ENCODE results near the gene TRIM38.
A peak's percentile ranks its signal among the peaks of the same experiment; 100 is the strongest.

The TRIM38 gene

GRCh38 chr6:26028746-26029569 lies 66.4 kb downstream of the TRIM38 start:
- ChIA-PET CTCF (interaction anchor here (0.6 to 7.2 kb wide), 5 partner anchors 30 to 1430 kb away, joined by 3 to 64 read pairs (median 3); no protein-coding TSS in a partner anchor), POLR2A (interaction anchor here (0.9 to 6.0 kb wide), 7 partner anchors 9 to 128 kb away, joined by 3 to 336 read pairs (median 6); a partner anchor contains a TSS)
- H3K36me3 ChIP-seq (ENCODE audit: control insufficient read depth in 2 of 2, insufficient read depth in 1 of 2, low read length in 2 of 2), result no peaks in the 10 kb centered on the region
- peaks cover 18% of the 10 kb centered on the region for H3K4me1 ChIP-seq (ENCODE audit: control insufficient read depth, insufficient read depth, low read length)
- no peak overlapping the region; the same call in 1 of the 2 replicates for H3K27ac ChIP-seq (ENCODE audit: extremely low read depth, low read depth, low read length)
- H3K4me3 ChIP-seq (ENCODE audit: low read depth, low read length), result no peak overlapping the region
- no peaks in the 10 kb centered on the region for H3K9me3 ChIP-seq (ENCODE audit: control insufficient read depth, insufficient read depth, low read depth, low read length)
- no peak for TF ChIP-seq ZBTB6 (tag by site-specific recombination; IDR thresholded peaks at IDR 0.05)
- TF ChIP-seq ZNF266 (tag by site-specific recombination; IDR thresholded peaks at IDR 0.05; ENCODE audit: low read depth), result no peak
- TF ChIP-seq ZNF433 (tag by site-specific recombination; IDR thresholded peaks at IDR 0.05; ENCODE audit: low read depth), result no peak
- TF ChIP-seq KLF7 (tag by site-specific recombination; IDR thresholded peaks at IDR 0.05; ENCODE audit: borderline replicate concordance), result peak; percentile 63; the same call in 1 of the 2 replicates
- no peak for TF ChIP-seq ZNF169 (tag by site-specific recombination; IDR thresholded peaks at IDR 0.05)
- TF ChIP-seq, protein P1, sequence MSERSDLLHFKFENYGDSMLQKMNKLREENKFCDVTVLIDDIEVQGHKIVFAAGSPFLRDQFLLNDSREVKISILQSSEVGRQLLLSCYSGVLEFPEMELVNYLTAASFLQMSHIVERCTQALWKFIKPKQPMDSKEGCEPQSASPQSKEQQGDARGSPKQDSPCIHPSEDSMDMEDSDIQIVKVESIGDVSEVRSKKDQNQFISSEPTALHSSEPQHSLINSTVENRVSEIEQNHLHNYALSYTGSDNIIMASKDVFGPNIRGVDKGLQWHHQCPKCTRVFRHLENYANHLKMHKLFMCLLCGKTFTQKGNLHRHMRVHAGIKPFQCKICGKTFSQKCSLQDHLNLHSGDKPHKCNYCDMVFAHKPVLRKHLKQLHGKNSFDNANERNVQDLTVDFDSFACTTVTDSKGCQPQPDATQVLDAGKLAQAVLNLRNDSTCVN (tag by site-specific recombination; optimal IDR thresholded peaks at IDR 0.05), result peak; percentile 27
- no peak for TF ChIP-seq ZNF558 (tag by site-specific recombination; IDR thresholded peaks at IDR 0.05)
- TF ChIP-seq ZNF76 (tag by site-specific recombination; IDR thresholded peaks at IDR 0.05; ENCODE audit: borderline replicate concordance, low read depth), result no peak
- TF ChIP-seq ZNF112 (tag by site-specific recombination; IDR thresholded peaks at IDR 0.05), result no peak
- peak; percentile 87 for TF ChIP-seq ZNF561 (tag by site-specific recombination; IDR thresholded peaks at IDR 0.05; ENCODE audit: borderline replicate concordance)
- TF ChIP-seq ZNF239 (tag by site-specific recombination; IDR thresholded peaks at IDR 0.05), result no peak
- peak; percentile 61; the same call in 1 of the 2 replicates for TF ChIP-seq ZBTB17 (tag by site-specific recombination; IDR thresholded peaks at IDR 0.05)
- peak; percentile 87 for TF ChIP-seq GLI2 (tag by site-specific recombination; IDR thresholded peaks at IDR 0.05; ENCODE audit: borderline replicate concordance, low read depth)
- no peak for TF ChIP-seq ZNF26 (tag by site-specific recombination; IDR thresholded peaks at IDR 0.05)
- TF ChIP-seq SP3 (tag by site-specific recombination; IDR thresholded peaks at IDR 0.05), result no peak
- TF ChIP-seq ZNF341 (tag by site-specific recombination; IDR thresholded peaks at IDR 0.05; ENCODE audit: low read depth), result no peak
- TF ChIP-seq ZNF747 (tag by site-specific recombination; IDR thresholded peaks at IDR 0.05), result no peak
- no peak for TF ChIP-seq ZNF501 (tag by site-specific recombination; IDR thresholded peaks at IDR 0.05)
- TF ChIP-seq WT1 (tag by site-specific recombination; IDR thresholded peaks at IDR 0.05), result peak; percentile 97
- TF ChIP-seq, protein P2, sequence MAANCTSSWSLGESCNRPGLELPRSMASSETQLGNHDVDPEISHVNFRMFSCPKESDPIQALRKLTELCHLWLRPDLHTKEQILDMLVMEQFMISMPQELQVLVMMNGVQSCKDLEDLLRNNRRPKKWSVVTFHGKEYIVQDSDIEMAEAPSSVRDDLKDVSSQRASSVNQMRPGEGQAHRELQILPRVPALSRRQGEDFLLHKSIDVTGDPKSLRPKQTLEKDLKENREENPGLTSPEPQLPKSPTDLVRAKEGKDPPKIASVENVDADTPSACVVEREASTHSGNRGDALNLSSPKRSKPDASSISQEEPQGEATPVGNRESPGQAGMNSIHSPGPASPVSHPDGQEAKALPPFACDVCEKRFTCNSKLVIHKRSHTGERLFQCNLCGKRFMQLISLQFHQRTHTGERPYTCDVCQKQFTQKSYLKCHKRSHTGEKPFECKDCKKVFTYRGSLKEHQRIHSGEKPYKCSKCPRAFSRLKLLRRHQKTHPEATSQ (tag by site-specific recombination; IDR thresholded peaks at IDR 0.05), result no peak
- TF ChIP-seq ZNF24 (tag by site-specific recombination; IDR thresholded peaks at IDR 0.05), result no peak
- TF ChIP-seq ZNF23 (tag by site-specific recombination; IDR thresholded peaks at IDR 0.05; ENCODE audit: borderline replicate concordance), result no peak
- TF ChIP-seq GLI4 (tag by site-specific recombination; IDR thresholded peaks at IDR 0.05), result no peak
- TF ChIP-seq KLF17 (tag by site-specific recombination; IDR thresholded peaks at IDR 0.05), result no peak
- no peak for TF ChIP-seq ZNF529 (tag by site-specific recombination; IDR thresholded peaks at IDR 0.05; ENCODE audit: insufficient replicate concordance)
- TF ChIP-seq TSHZ1 (tag by site-specific recombination; IDR thresholded peaks at IDR 0.05; ENCODE audit: borderline replicate concordance), result peak; percentile 74; the same call in 1 of the 2 replicates
- no peak for TF ChIP-seq ZSCAN16 (tag by site-specific recombination; IDR thresholded peaks at IDR 0.05)
- peak; percentile 97 for TF ChIP-seq ZNF843 (tag by site-specific recombination; IDR thresholded peaks at IDR 0.05)
